ENCODE data around the gene DACH1. TPM values are rescaled to one million over a fixed set of nuclear protein-coding genes. Genes with fewer than 3 reads are reported as not detected.

The DACH1 gene
- total RNA-seq, 2 experiments from 2014 or later: 0.71 to 0.89 TPM

- intact Hi-C loops (cut with DNase I, micrococcal nuclease): no loop called here
Measured at GRCh38 chr13:71580614-71581013, 286.4 kb downstream of the DACH1 start.

GRCh38 chr13:71578048-71578447 is 289.0 kb downstream of the DACH1 start:
- Histone ChIP-seq H3K4me3 (ENCODE audit: low read length) (no peak overlapping the region), H3K4me1 (ENCODE audit: insufficient read depth, low read length) (no peaks in the 10 kb centered on the region), H3K27me3 (ENCODE audit: control insufficient read depth in 1 of 2, insufficient read depth in 2 of 2, low read length in 2 of 2) (no peaks in the 10 kb centered on the region), H3K27ac (ENCODE audit: low read depth in 1 of 2, low read length in 2 of 2) (no peak overlapping the region), H3K36me3 (ENCODE audit: insufficient read depth, low read length) (no peaks in the 10 kb centered on the region), H3K9me3 (ENCODE audit: control insufficient read depth in 1 of 2, insufficient read depth in 1 of 2, low read length in 2 of 2) (no peaks in the 10 kb centered on the region)
- no peak overlapping the region for H3K27ac Mint-ChIP-seq
- intact Hi-C loops (cut with DNase I, micrococcal nuclease): no loop called here
- ATAC-seq (ENCODE audit: poor library complexity): no peak
- H3K27me3 Mint-ChIP-seq: no peaks in the 10 kb centered on the region
- no peaks in the 10 kb centered on the region for H3K4me1 Mint-ChIP-seq (ENCODE audit: low read depth)
- H3K36me3 Mint-ChIP-seq (ENCODE audit: low read depth): no peaks in the 10 kb centered on the region
- no peaks in the 10 kb centered on the region for H3K9me3 Mint-ChIP-seq
- no peak for TF ChIP-seq CTCF (IDR thresholded peaks at IDR 0.05)
- CTCF ChIA-PET: no interaction called here
- H3K4me3 Mint-ChIP-seq: no peak overlapping the region
- POLR2A ChIA-PET: no interaction called here
- no peak for DNase-seq

More at GRCh38 chr13:71580614-71581013, 286.4 kb downstream of the DACH1 start:
- Histone ChIP-seq H3K9me3 (ENCODE audit: control insufficient read depth in 1 of 2, insufficient read depth in 1 of 2, low read length in 2 of 2) (peaks cover 0 to 3% of the 10 kb centered on the region in 2 experiments), H3K4me3 (ENCODE audit: low read length) (no peak overlapping the region), H3K4me1 (ENCODE audit: insufficient read depth, low read length) (no peaks in the 10 kb centered on the region), H3K27ac (ENCODE audit: low read depth in 1 of 2, low read length in 2 of 2) (no peak overlapping the region), H3K36me3 (ENCODE audit: insufficient read depth, low read length) (no peaks in the 10 kb centered on the region), H3K27me3 (ENCODE audit: control insufficient read depth in 1 of 2, insufficient read depth in 2 of 2, low read length in 2 of 2) (no peaks in the 10 kb centered on the region)
- Mint-ChIP-seq H3K4me1 (ENCODE audit: low read depth) (no peaks in the 10 kb centered on the region), H3K9me3 (no peaks in the 10 kb centered on the region), H3K27ac (no peak overlapping the region), H3K4me3 (no peak overlapping the region), H3K36me3 (ENCODE audit: low read depth) (no peaks in the 10 kb centered on the region), H3K27me3 (no peaks in the 10 kb centered on the region)
- ChIA-PET POLR2A (no interaction called here), CTCF (no interaction called here)
- TF ChIP-seq CTCF (IDR thresholded peaks at IDR 0.05): no peak
- no peak for ATAC-seq (ENCODE audit: poor library complexity)
- DNase-seq: no peak

GRCh38 chr13:71577127-71577526 is 289.9 kb downstream of the DACH1 start:
- H3K36me3 ChIP-seq (ENCODE audit: insufficient read depth, low read length): no peaks in the 10 kb centered on the region
- H3K27me3 ChIP-seq (ENCODE audit: control insufficient read depth in 1 of 2, insufficient read depth in 2 of 2, low read length in 2 of 2): no peaks in the 10 kb centered on the region
- Mint-ChIP-seq H3K9me3 (no peaks in the 10 kb centered on the region), H3K27me3 (no peaks in the 10 kb centered on the region), H3K36me3 (ENCODE audit: low read depth) (no peaks in the 10 kb centered on the region), H3K27ac (no peak overlapping the region), H3K4me1 (ENCODE audit: low read depth) (no peaks in the 10 kb centered on the region), H3K4me3 (no peak overlapping the region)
- DNase-seq (no peak), ATAC-seq (ENCODE audit: poor library complexity) (no peak)
- TF ChIP-seq CTCF (IDR thresholded peaks at IDR 0.05): no peak
- H3K9me3 ChIP-seq (ENCODE audit: control insufficient read depth in 1 of 2, insufficient read depth in 1 of 2, low read length in 2 of 2): no peaks in the 10 kb centered on the region
- CTCF ChIA-PET: no interaction called here
- H3K4me3 ChIP-seq (ENCODE audit: low read length): no peak overlapping the region
- no peaks in the 10 kb centered on the region for H3K4me1 ChIP-seq (ENCODE audit: insufficient read depth, low read length)
- no peak overlapping the region for H3K27ac ChIP-seq (ENCODE audit: low read depth in 1 of 2, low read length in 2 of 2)
- POLR2A ChIA-PET: no interaction called here
- intact Hi-C loops (cut with DNase I, micrococcal nuclease): no loop called here

Measured in CD4-positive, alpha-beta T cell (primary cell).